ENCODE results near the gene SLC4A9. TPM values are rescaled to one million over a fixed set of nuclear protein-coding genes. Genes with fewer than 3 reads are reported as not detected.

Gene SLC4A9, protein sequence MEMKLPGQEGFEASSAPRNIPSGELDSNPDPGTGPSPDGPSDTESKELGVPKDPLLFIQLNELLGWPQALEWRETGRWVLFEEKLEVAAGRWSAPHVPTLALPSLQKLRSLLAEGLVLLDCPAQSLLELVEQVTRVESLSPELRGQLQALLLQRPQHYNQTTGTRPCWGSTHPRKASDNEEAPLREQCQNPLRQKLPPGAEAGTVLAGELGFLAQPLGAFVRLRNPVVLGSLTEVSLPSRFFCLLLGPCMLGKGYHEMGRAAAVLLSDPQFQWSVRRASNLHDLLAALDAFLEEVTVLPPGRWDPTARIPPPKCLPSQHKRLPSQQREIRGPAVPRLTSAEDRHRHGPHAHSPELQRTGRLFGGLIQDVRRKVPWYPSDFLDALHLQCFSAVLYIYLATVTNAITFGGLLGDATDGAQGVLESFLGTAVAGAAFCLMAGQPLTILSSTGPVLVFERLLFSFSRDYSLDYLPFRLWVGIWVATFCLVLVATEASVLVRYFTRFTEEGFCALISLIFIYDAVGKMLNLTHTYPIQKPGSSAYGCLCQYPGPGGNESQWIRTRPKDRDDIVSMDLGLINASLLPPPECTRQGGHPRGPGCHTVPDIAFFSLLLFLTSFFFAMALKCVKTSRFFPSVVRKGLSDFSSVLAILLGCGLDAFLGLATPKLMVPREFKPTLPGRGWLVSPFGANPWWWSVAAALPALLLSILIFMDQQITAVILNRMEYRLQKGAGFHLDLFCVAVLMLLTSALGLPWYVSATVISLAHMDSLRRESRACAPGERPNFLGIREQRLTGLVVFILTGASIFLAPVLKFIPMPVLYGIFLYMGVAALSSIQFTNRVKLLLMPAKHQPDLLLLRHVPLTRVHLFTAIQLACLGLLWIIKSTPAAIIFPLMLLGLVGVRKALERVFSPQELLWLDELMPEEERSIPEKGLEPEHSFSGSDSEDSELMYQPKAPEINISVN
- not detected in 2 replicates for total RNA-seq

DNA sequence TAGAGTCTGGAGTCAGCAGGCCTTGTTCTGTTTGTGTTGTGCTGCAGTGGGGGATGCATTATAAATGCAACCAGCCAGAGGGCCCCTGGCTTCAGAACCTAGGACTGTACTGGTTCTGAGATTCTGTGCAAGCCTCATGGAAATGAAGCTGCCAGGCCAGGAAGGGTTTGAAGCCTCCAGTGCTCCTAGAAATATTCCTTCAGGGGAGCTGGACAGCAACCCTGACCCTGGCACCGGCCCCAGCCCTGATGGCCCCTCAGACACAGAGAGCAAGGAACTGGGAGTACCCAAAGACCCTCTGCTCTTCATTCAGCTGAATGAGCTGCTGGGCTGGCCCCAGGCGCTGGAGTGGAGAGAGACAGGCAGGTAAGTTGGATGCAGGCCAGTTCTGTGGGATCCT is at the start of gene SLC4A9:
Gene SLC4A9, plus strand, starts transcription at position 94 of the 400 bp plus-strand sequence. Its CDS starts 43 bp downstream, at position 137.

DNA sequence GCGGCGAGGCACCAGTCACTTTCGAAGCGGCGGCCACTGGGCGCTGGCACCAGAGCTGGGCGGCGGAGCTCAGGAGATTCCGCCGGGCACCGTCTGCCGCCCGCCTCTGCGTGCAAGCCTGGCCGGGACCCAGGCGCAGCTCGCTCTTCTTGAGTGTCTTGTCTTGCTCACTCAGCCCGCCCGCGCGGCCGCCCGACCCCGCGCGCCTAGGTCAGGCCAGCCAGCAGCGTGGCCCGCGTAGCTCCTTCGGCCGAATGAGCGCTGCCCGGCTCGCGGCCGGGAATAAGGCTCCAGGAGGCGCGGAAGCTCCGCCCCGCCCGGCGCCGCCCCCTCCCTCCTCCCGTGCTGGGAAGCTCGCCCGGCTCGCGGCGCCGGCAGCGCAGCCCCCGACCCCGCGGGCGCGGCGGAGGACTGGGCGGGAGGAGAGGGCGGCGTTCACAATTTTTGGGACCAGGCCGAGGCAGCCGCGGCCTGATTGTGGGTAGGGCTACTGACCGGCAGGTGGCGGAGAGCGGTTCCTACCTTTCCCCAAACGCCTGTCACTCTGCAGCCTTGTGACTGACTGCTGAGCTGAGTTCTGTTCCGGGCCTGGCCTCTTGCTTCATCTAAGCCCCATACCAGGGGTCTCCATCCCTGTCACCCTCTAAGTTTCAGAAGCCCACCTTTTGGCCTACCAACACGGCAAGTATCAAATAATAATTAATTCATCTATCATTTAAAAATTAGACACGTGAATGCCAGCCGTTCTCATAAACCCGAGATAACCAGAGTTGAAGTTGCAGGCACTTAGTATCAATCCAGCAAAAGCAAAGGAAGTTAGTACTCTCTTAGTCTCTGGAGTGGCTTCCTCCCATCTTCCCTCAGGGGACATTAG is 13.4 kb upstream of the SLC4A9 start, which contains the start of gene HBEGF:
Gene HBEGF, minus strand, starts transcription at position 256 of the 874 bp plus-strand sequence. CDS start 275 bp downstream, outside the sequence.

DNA sequence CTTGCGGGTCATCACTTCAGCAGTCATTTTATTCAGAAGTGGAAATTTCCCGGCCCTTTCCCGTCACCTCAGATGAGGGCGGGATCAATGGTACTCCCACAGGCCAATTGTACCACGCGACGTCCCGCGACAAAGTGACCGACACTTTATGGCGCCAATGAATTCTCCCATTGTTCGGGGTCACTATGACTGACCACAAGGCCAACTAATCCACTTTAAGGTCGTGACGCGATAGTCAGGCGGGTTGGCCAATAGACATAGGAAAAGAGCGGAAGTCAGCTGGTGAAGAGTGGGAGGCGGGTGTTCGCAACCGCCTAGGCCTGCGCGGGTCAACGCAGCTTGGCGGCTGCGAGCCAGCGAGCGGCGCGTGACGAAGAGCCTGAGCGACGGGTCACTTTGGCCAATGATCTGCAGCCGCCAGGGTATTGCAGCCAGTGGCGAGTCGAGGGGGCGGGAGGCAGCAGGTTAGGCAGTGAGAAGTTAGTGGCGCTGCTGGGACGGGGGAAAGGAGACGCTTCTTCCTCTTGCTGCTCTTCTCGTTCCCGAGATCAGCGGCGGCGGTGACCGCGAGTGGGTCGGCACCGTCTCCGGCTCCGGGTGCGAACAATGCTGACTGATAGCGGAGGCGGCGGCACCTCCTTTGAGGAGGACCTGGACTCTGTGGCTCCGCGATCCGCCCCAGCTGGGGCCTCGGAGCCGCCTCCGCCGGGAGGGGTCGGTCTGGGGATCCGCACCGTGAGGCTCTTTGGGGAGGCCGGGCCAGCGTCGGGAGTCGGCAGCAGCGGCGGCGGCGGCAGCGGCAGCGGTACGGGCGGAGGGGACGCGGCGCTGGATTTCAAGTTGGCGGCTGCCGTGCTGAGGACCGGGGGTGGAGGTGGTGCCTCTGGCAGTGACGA is 41.6 kb downstream of the SLC4A9 start, which contains the start of gene ANKHD1:
Gene ANKHD1, plus strand, starts transcription at position 472 of the 896 bp plus-strand sequence. Its CDS starts 135 bp downstream, at position 607.

Other genes with a start within 250 kb of the SLC4A9 start
- gene PURA, start 246.1 kb upstream of the SLC4A9 start, total RNA-seq = 4.9 and 8.4 TPM in 2 replicates
- gene IGIP, start 234.3 kb upstream of the SLC4A9 start, total RNA-seq = 3.2 and 3.3 TPM in 2 replicates
- gene CYSTM1, start 185.0 kb upstream of the SLC4A9 start, total RNA-seq = 10.1 and 16.7 TPM in 2 replicates
- gene PFDN1, start 57.1 kb upstream of the SLC4A9 start, total RNA-seq = 70.4 and 116 TPM in 2 replicates
- gene HBEGF, start 13.6 kb upstream of the SLC4A9 start, total RNA-seq = 13.4 and 26.3 TPM in 2 replicates
- gene ANKHD1, start 41.6 kb downstream of the SLC4A9 start, total RNA-seq = 36.7 and 67.3 TPM in 2 replicates
- gene EIF4EBP3, start 187.5 kb downstream of the SLC4A9 start, total RNA-seq = 0.32 TPM in 1 of 2 replicates, not detected in the other
- 25.2 and 31.5 TPM in 2 replicates for gene SRA1, start 197.3 kb downstream of the SLC4A9 start, total RNA-seq
- 3.9 and 13.4 TPM in 2 replicates for gene APBB3, start 204.4 kb downstream of the SLC4A9 start, total RNA-seq
- gene SLC35A4, start 204.6 kb downstream of the SLC4A9 start, total RNA-seq = 10.7 and 39.7 TPM in 2 replicates